HCT116 (cell line): ENCODE measurements around the gene RNF169. TPM values are rescaled to one million over a fixed set of nuclear protein-coding genes. Genes with fewer than 3 reads are reported as not detected.

Experiments used
- ATAC-seq: fragments of 200-7000 bp; cut with Tn5 transposase; 2 replicates; pipeline ENCODE4 v1.9.1; 2020; ENCODE audit warnings: mild to moderate bottlenecking, moderate library complexity
- BruUV-seq: library from RNA; stranded (reverse); fragments of 400-500 nt; replicated peaks from 2 replicates; lab custom pipeline; 2021; lab: Mats Ljungman, UMichigan
- CTCF ChIA-PET: fragments of 300-600 bp; sonication (Branson Sonifier 250); formaldehyde crosslinking; loops from one replicate; lab custom pipeline; 2021; ENCODE audit warnings: antibody characterized with exemption; lab: Charles Lee
- POLR2A ChIA-PET: fragments of 300-600, 350-600 bp; sonication (Branson Sonifier 250); formaldehyde crosslinking; loops from one replicate; lab custom pipeline; 2021; ENCODE audit warnings: antibody characterized with exemption; lab: Charles Lee
- RAD21 ChIA-PET, 2 experiments: fragments of 300-600 bp; sonication (Branson Sonifier 250); formaldehyde crosslinking; loops; one replicate each; lab custom pipeline; 2023; ENCODE audit warnings: low total read pairs in 2 of 2; ENCODE audit not compliant: uncharacterized antibody in 2 of 2, unreplicated experiment in 2 of 2, low non-redundant PET in 1 of 2; lab: Charles Lee
- DNase-seq: peaks from one replicate; pipeline ENCODE4 v3.0.0-alpha.2; 2010; ENCODE audit warnings: low read depth, low spot score
- H2AFZ ChIP-seq: fragments of 200-600 bp; shearing (Covaris generic), sonication (generic); 2 replicates; pipeline ENCODE4 v1.6.1; 2017; ENCODE audit warnings: low read depth, mixed run types, mixed read lengths, antibody characterized with exemption, low read length; ENCODE audit not compliant: poor library complexity, severe bottlenecking
- H3K27ac ChIP-seq: 2 replicates; pipeline ENCODE4 v1.5.1; 2012; ENCODE audit warnings: low read depth, low read length
- H3K27me3 ChIP-seq: fragments of 200-600 bp; sonication (generic); 2 replicates; pipeline ENCODE4 v1.6.1; 2016; ENCODE audit warnings: mixed run types, low read length, mixed read lengths; ENCODE audit not compliant: insufficient read depth
- H3K36me3 ChIP-seq, 2 experiments: fragments of 200-500 bp in 1 of 2; fragments of 200-600 bp in 1 of 2; sonication (Bioruptor generic) in 1 of 2; sonication (generic) in 1 of 2; 2 replicates each; pipeline versions ENCODE4 v1.5.1 to v1.6.1; 2014 to 2016; ENCODE audit warnings: low read length in 2 of 2, inconsistent platforms in 1 of 2, mixed read lengths in 1 of 2, mixed run types in 1 of 2; ENCODE audit not compliant: insufficient read depth in 2 of 2, control insufficient read depth in 1 of 2
- H3K4me1 ChIP-seq, 2 experiments: fragments of 200-600 bp in 1 of 2; sonication (generic) in 1 of 2; 2 replicates each; pipeline versions ENCODE4 v1.5.1 to v1.6.1; 2012 to 2017; ENCODE audit warnings: low read length in 2 of 2, inconsistent platforms in 1 of 2, mild to moderate bottlenecking in 1 of 2, mixed read lengths in 1 of 2, mixed run types in 1 of 2, moderate library complexity in 1 of 2; ENCODE audit not compliant: insufficient read depth in 2 of 2, control insufficient read depth in 1 of 2
- H3K4me2 ChIP-seq: fragments of 200-600 bp; sonication (generic); 2 replicates; pipeline ENCODE4 v1.6.1; 2017; ENCODE audit warnings: mixed run types, low read length, mixed read lengths
- H3K4me3 ChIP-seq, 2 experiments: fragments of 200-600 bp in 1 of 2; sonication (generic) in 1 of 2; replicated peaks in 1 of 2; 2 replicates each; pipeline ENCODE4 v1.5.1; 2011 to 2016; ENCODE audit warnings: low read length in 2 of 2, control low read depth in 1 of 2, low read depth in 1 of 2, mild to moderate bottlenecking in 1 of 2, mixed read lengths in 1 of 2, mixed run types in 1 of 2
- H3K79me2 ChIP-seq: fragments of 200-600 bp; sonication (generic); 2 replicates; pipeline ENCODE4 v1.6.1; 2017; ENCODE audit warnings: mild to moderate bottlenecking, mixed run types, low read length, moderate library complexity, mixed read lengths; ENCODE audit not compliant: insufficient read depth
- H3K9ac ChIP-seq: fragments of 200-600 bp; sonication (generic); 2 replicates; pipeline ENCODE4 v1.6.1; 2016; ENCODE audit warnings: low read length, mixed read lengths
- H3K9me2 ChIP-seq: fragments of 200-600 bp; sonication (generic), shearing (Covaris generic); 2 replicates; pipeline ENCODE4 v1.6.1; 2017; ENCODE audit warnings: mixed run types, mild to moderate bottlenecking, moderate library complexity; ENCODE audit not compliant: insufficient read depth
- H3K9me3 ChIP-seq, 2 experiments: fragments of 200-500 bp in 1 of 2; fragments of 200-600 bp in 1 of 2; sonication (Bioruptor generic) in 1 of 2; sonication (generic) in 1 of 2; 2 replicates each; pipeline ENCODE4 v1.6.1; 2014 to 2017; ENCODE audit warnings: low read length in 2 of 2, mixed read lengths in 2 of 2, inconsistent platforms in 1 of 2, low read depth in 1 of 2, mild to moderate bottlenecking in 1 of 2, mixed run types in 1 of 2, moderate library complexity in 1 of 2; ENCODE audit not compliant: control insufficient read depth in 1 of 2, insufficient read depth in 1 of 2
- H4K20me1 ChIP-seq: fragments of 200-600 bp; sonication (generic), shearing (Covaris generic); 2 replicates; pipeline ENCODE4 v1.6.1; 2017; ENCODE audit warnings: mixed run types, mild to moderate bottlenecking, moderate library complexity; ENCODE audit not compliant: insufficient read depth
- CBX3 ChIP-seq: IDR thresholded peaks from 2 replicates; pipeline ENCODE4 v1.6.1; 2012; ENCODE audit warnings: low read depth
- CEBPB ChIP-seq: IDR thresholded peaks from 2 replicates; pipeline ENCODE4 v1.6.1; 2012; ENCODE audit warnings: low read depth
- ELF1 ChIP-seq: IDR thresholded peaks from 2 replicates; pipeline ENCODE4 v1.6.1; 2012; ENCODE audit warnings: low read depth, borderline replicate concordance
- EZH2phosphoT487 ChIP-seq: fragments of 200-600 bp; IDR thresholded peaks from 2 replicates; pipeline ENCODE4 v1.6.1; 2018; ENCODE audit warnings: antibody characterized with exemption, borderline replicate concordance
- RAD21 ChIP-seq: IDR thresholded peaks from 2 replicates; pipeline ENCODE4 v1.6.1; 2012; ENCODE audit warnings: low read depth, mild to moderate bottlenecking
- SIN3A ChIP-seq: IDR thresholded peaks from 2 replicates; pipeline ENCODE4 v1.6.1; 2012; ENCODE audit warnings: low read depth
- ZNF274 ChIP-seq: fragments of 200-500 bp; sonication (Bioruptor generic); IDR thresholded peaks from 2 replicates; pipeline ENCODE4 v1.6.1; 2014; ENCODE audit warnings: mild to moderate bottlenecking, low read depth, low read length, inconsistent platforms
- intact Hi-C: fragments of 100-400 bp; cut with micrococcal nuclease; formaldehyde crosslinking; loops from 2 replicates; pipeline ENCODE4 v1.10.0; 2022
- total RNA-seq: library from RNA; stranded (reverse); gene quantifications from one replicate; pipeline ENCODE4 v1.2.1, GENCODE V29; 2021; ENCODE audit not compliant: unreplicated experiment
- TF ChIP-seq, protein P1 (sequence below): IDR thresholded peaks from 2 replicates; pipeline ENCODE4 v1.6.1; 2012
- TF ChIP-seq, protein P2 (sequence below): IDR thresholded peaks from 2 replicates; pipeline ENCODE4 v1.6.1; 2012
- TF ChIP-seq, protein P3 (sequence below), 3 experiments: fragments of 200-600 bp in 1 of 3; sonication (generic) in 1 of 3; IDR thresholded peaks in 2 of 3; conservative IDR thresholded peaks in 1 of 3; 2 replicates each; pipeline ENCODE4 v1.5.1; 2012 to 2017; ENCODE audit warnings: low read depth in 2 of 3, low read length in 2 of 3, antibody characterized with exemption in 1 of 3, borderline replicate concordance in 1 of 3, control low read depth in 1 of 3, mild to moderate bottlenecking in 1 of 3, mixed read lengths in 1 of 3, mixed run types in 1 of 3, moderate library complexity in 1 of 3; ENCODE audit not compliant: insufficient read depth in 1 of 3

Gene RNF169
- total RNA-seq, 1 experiment from 2014 or later = 22.5 TPM

DNA sequence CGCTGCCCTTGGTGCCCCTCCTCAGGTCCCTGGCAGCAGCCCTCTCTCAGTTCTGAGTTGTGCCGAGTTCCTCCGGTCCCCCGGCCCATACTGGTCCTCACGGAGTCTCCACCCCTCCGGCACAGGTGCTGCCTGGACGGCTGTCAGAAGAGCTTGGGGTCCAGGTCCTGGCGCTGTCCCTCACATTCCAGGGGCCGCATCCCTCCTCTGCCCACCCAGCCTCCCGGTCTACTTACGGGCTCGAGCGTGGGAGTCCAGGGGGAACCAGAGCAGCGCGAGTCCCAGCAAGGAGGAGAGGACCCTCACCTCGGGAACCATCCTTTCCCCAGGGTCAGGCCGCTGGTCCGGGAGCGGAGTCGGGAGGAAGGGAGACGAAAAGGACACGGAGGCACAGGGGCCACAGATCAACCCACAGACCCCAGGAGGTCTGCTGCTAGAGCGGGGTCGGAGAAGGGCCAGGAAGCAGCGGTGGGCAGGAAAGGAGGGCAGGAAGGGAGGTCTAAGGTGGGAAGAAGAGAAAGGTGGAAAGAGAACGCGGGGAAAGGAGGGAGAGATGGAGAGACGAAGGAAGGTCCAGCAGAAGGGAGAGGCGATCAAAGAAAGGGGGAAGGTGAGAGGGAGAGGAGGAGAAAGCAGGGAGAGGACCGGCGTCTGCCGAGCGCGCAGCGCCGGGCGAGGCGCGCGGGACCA is 17.9 kb upstream of the RNF169 start:
- no peaks in the 10 kb centered on the region for H3K36me3 ChIP-seq
- ATAC-seq = no peak
- H3K9ac ChIP-seq = no peak overlapping the region
- H3K27ac ChIP-seq = no peak overlapping the region
- no peak overlapping the region for H3K4me3 ChIP-seq
- H3K4me1 ChIP-seq = no peaks in the 10 kb centered on the region; a peak in 1 of 4 replicates
- no peaks in the 10 kb centered on the region for H3K9me2 ChIP-seq
- intact Hi-C loops = no loop called here
- H4K20me1 ChIP-seq = no peaks in the 10 kb centered on the region
- ChIA-PET CTCF (no interaction called here), POLR2A (no interaction called here), RAD21 (no interaction called here)
- H3K79me2 ChIP-seq = no peaks in the 10 kb centered on the region
- peaks cover 8% of the 10 kb centered on the region for H3K27me3 ChIP-seq
- BruUV-seq = no TSS peak
- DNase-seq = no peak
- TF ChIP-seq SIN3A = no peak
- TF ChIP-seq, protein P1, sequence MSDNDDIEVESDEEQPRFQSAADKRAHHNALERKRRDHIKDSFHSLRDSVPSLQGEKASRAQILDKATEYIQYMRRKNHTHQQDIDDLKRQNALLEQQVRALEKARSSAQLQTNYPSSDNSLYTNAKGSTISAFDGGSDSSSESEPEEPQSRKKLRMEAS = no peak
- H3K4me2 ChIP-seq = no peak overlapping the region
- H3K9me3 ChIP-seq = no peaks in the 10 kb centered on the region
- H2AFZ ChIP-seq = no peak overlapping the region

DNA sequence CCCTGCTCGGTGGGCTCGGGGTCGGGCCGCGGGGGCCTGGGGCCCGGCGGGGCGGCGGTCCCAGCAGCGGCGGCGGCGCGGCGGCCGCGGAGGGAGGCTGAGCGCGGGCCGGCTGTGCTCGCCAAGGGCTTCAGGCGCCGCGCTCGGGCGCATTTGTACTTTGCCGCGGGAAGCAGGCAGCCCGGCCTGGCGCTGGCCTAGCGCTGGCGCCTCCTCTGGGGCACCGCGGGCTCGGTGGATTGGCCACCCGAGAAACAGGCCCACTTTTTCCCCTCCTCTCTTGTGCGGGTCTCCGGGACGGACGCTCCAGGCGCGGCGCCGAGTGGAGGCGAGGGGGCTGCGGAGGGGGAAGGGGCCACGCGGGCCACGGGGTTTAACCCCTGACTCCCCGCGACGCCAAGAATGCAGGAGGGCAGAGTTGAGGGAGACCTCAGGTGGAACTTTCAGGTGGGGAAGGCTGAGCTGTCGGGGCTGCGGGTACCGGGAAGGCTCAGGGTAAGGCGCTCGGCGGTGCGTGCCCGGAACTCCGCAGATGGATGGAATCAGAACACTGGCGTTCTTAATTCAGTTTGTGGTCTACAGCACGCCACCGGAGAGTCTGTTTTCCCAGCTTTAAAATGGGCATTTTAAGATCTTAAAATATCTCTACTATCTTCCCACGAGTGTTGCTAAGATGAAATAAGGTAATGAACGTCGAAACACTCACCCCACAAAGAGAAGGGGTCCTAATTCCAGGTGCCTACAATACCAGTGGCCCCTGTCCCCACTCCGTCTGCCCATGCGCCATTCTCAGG is 17.2 kb upstream of the RNF169 start, which contains the start of gene CHRDL2:
Gene CHRDL2 (minus strand): TSS at position 126 of the 794 bp plus-strand sequence. CDS start 538 bp downstream, outside the sequence.
- Histone ChIP-seq H2AFZ (no peak within 1 kb of the TSS), H3K27me3 (peaks cover 8% of the 10 kb centered on the region), H3K27ac (no peak within 1 kb of the TSS), H4K20me1 (no peaks in the 10 kb centered on the region), H3K9me2 (no peaks in the 10 kb centered on the region), H3K4me2 (no peak within 1 kb of the TSS), H3K4me3 (no peak within 1 kb of the TSS), H3K79me2 (no peaks in the 10 kb centered on the region), H3K9ac (no peak within 1 kb of the TSS), H3K9me3 (no peaks in the 10 kb centered on the region), H3K4me1 (no peaks in the 10 kb centered on the region; a peak in 1 of 4 replicates), H3K36me3 (no peaks in the 10 kb centered on the region)
- no peak for TF ChIP-seq EZH2phosphoT487
- no peak for TF ChIP-seq ELF1
- TF ChIP-seq, protein P2, sequence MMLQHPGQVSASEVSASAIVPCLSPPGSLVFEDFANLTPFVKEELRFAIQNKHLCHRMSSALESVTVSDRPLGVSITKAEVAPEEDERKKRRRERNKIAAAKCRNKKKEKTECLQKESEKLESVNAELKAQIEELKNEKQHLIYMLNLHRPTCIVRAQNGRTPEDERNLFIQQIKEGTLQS = no peak
- TF ChIP-seq RAD21 = no peak
- no peak for TF ChIP-seq ZNF274
- TF ChIP-seq, protein P3, sequence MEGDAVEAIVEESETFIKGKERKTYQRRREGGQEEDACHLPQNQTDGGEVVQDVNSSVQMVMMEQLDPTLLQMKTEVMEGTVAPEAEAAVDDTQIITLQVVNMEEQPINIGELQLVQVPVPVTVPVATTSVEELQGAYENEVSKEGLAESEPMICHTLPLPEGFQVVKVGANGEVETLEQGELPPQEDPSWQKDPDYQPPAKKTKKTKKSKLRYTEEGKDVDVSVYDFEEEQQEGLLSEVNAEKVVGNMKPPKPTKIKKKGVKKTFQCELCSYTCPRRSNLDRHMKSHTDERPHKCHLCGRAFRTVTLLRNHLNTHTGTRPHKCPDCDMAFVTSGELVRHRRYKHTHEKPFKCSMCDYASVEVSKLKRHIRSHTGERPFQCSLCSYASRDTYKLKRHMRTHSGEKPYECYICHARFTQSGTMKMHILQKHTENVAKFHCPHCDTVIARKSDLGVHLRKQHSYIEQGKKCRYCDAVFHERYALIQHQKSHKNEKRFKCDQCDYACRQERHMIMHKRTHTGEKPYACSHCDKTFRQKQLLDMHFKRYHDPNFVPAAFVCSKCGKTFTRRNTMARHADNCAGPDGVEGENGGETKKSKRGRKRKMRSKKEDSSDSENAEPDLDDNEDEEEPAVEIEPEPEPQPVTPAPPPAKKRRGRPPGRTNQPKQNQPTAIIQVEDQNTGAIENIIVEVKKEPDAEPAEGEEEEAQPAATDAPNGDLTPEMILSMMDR (IDR thresholded peaks at IDR 0.05 in 2 of 3, conservative IDR thresholded peaks at IDR 0.05 in 1 of 3; ENCODE audit: borderline replicate concordance in 1 of 3, insufficient read depth in 1 of 3, low read depth in 2 of 3, low read length in 2 of 3) = no peak
- TF ChIP-seq CBX3 = no peak
- no peak for TF ChIP-seq CEBPB
- ATAC-seq = no peak
- ChIA-PET CTCF (no interaction called here), POLR2A (no interaction called here), RAD21 (no interaction called here)
- intact Hi-C loops = no loop called here
- no TSS peak for BruUV-seq
- DNase-seq = no peak
